HEK293T (cell line): ENCODE data around the gene ATP5PD.
"Not testable (repeated sequence)": the region's sequence is repeated elsewhere in the genome, so short reads cannot be mapped to it uniquely, and the experiment has no call there.

Source experiments
- CTCF ChIA-PET: fragments of 350-600 bp; formaldehyde crosslinking; extraction: SDS; loops from one replicate; lab custom pipeline; 2021; ENCODE audit warnings: antibody characterized with exemption, inconsistent platforms; lab: Yijun Ruan, JAX
- POLR2A ChIA-PET: fragments of 350-600 bp; formaldehyde crosslinking; extraction: SDS; loops from one replicate; lab custom pipeline; 2020; ENCODE audit warnings: antibody characterized with exemption, inconsistent platforms; lab: Yijun Ruan, JAX
- DNase-seq: peaks from one replicate; pipeline ENCODE4 v3.0.0; 2012; ENCODE audit warnings: mixed read lengths; ENCODE audit errors: extremely low spot score
- ARNT ChIP-seq: fragments of 450-650 bp; IDR thresholded peaks from 2 replicates; pipeline ENCODE4 v1.6.1; 2017; ENCODE audit warnings: mild to moderate bottlenecking
- BHLHE40 ChIP-seq: fragments of 450-650 bp; IDR thresholded peaks from 2 replicates; pipeline ENCODE4 v1.6.1; 2016; ENCODE audit warnings: mild to moderate bottlenecking, moderate library complexity, borderline replicate concordance
- CTBP1 ChIP-seq: fragments of 450-650 bp; IDR thresholded peaks from 2 replicates; pipeline ENCODE4 v1.6.1; 2016; ENCODE audit warnings: borderline replicate concordance
- ELF4 ChIP-seq: fragments of 450-650 bp; IDR thresholded peaks from 2 replicates; pipeline ENCODE4 v1.6.1; 2017; ENCODE audit warnings: antibody characterized with exemption
- FOXA1 ChIP-seq: fragments of 450-650 bp; IDR thresholded peaks from 2 replicates; pipeline ENCODE4 v1.6.1; 2016; ENCODE audit warnings: mild to moderate bottlenecking
- FOXK2 ChIP-seq: fragments of 450-650 bp; IDR thresholded peaks from 2 replicates; pipeline ENCODE4 v1.6.1; 2016; ENCODE audit warnings: mild to moderate bottlenecking
- FOXM1 ChIP-seq: fragments of 450-650 bp; IDR thresholded peaks from 2 replicates; pipeline ENCODE4 v1.6.1; 2017; ENCODE audit warnings: mild to moderate bottlenecking, borderline replicate concordance
- HDGF ChIP-seq: fragments of 450-650 bp; IDR thresholded peaks from 2 replicates; pipeline ENCODE4 v1.6.1; 2017; ENCODE audit warnings: antibody characterized with exemption, borderline replicate concordance
- L3MBTL2 ChIP-seq: fragments of 450-650 bp; conservative IDR thresholded peaks from 2 replicates; pipeline ENCODE4 v1.6.1; 2016; ENCODE audit warnings: mild to moderate bottlenecking
- LEF1 ChIP-seq: fragments of 450-650 bp; IDR thresholded peaks from 2 replicates; pipeline ENCODE4 v1.6.1; 2017; ENCODE audit warnings: mild to moderate bottlenecking, borderline replicate concordance
- NFRKB ChIP-seq: fragments of 450-650 bp; IDR thresholded peaks from 2 replicates; pipeline ENCODE4 v1.6.1; 2016; ENCODE audit warnings: mild to moderate bottlenecking, moderate library complexity
- PKNOX1 ChIP-seq: fragments of 450-650 bp; IDR thresholded peaks from 2 replicates; pipeline ENCODE4 v1.6.1; 2016
- SP1 ChIP-seq: fragments of 450-650 bp; IDR thresholded peaks from 2 replicates; pipeline ENCODE4 v1.6.1; 2017
- SUZ12 ChIP-seq: fragments of 450-650 bp; IDR thresholded peaks from 2 replicates; pipeline ENCODE4 v1.6.1; 2016; ENCODE audit warnings: mild to moderate bottlenecking
- TARDBP ChIP-seq: fragments of 450-650 bp; IDR thresholded peaks from 2 replicates; pipeline ENCODE4 v1.6.1; 2016
- ZNF384 ChIP-seq: fragments of 450-650 bp; IDR thresholded peaks from 2 replicates; pipeline ENCODE4 v1.6.1; 2016

Gene ATP5PD

DNA sequence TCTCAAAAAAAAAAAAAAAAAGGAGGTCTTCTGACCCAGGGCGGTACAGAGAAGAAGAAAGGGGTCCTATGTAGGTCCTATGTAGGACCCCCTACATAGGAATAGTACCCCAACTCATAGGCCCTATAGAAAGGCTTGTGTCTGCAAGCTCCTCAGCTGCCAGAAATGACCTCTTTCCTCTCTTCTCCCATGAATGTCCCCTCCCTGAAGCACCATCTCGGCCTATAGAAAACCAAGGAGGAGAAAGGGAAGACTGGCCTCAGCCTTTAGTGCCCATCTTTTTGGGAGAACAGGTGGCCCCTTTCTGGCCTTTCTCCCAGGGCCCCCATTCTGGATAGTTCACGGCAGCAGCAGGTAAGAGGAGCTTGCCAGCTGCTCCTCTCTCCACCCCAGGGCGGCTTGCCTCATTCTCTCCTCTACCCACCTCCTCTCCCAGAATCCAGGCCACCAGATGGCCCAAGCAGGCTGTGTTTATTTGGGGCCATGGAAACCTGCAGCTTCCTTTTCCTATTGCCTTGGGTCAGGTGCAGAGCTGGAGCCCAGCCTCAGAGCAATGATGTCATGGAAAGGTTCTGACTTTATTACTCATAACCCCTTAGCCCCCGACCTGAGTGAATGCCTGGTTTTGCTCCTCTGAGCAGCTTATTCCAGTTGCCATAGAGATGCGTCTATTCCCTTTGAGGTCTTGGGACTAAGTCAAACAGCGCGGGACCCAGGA, 35.9 kb downstream of the ATP5PD start:
- peak; percentile 39 for DNase-seq
- POLR2A ChIA-PET: interaction anchor here (0.6 to 6.8 kb wide), 22 partner anchors 8 to 769 kb away, joined by 3 to 169 read pairs (median 18); partner anchors contain the start of genes ARMC7, CDR2L, FDXR and HID1

DNA sequence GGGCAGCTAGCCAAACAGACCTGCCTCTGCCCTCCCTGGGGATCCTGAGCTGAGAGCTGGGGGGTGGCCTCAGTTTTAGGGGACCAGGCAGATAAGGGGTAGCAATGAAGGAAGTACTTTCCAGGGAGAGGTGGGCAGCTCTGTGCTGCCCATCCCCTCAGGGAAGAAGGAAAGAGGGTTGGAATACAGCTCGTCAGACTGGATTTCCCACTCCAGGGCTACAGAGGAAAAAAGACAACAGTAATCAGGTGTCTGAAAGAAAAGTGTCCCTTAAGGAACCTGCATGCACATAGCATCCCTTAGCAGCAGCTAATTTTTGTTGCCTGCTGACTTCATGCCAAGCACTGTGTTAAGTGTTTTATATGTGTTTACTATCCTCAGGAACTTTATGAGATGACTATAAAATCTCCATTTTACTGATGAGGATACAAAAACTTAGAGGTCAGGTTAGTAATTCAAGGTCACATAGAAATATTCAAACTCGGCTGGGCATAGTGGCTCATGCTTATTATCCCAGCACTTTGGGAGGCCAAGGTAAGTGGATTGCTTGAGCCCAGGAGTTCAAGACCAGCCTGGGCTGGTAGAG, 37.5 kb downstream of the ATP5PD start:
- ChIA-PET POLR2A (interaction anchor here (1.8 to 6.8 kb wide), 2 partner anchors 19 to 27 kb away, joined by 7 to 169 read pairs; partner anchors contain the start of gene CDR2L), CTCF (interaction anchor here (1.2 kb wide), 1 partner anchor 46 kb away, joined by 4 read pairs; no protein-coding TSS in a partner anchor)
- TF ChIP-seq LEF1: no peak
- TF ChIP-seq PKNOX1: no peak
- TF ChIP-seq ELF4: no peak
- no peak for TF ChIP-seq FOXM1
- no peak for TF ChIP-seq SP1
- no peak for DNase-seq

More for the DNA sequence above, 35.9 kb downstream of the ATP5PD start:
- CTCF ChIA-PET: interaction anchor here (0.6 to 4.3 kb wide), 8 partner anchors 12 to 191 kb away, joined by 3 to 60 read pairs (median 4); partner anchors contain the start of gene NT5C
- TF ChIP-seq ELF4 (no peak), FOXK2 (no peak), TARDBP (no peak), SUZ12 (no peak), LEF1 (no peak), L3MBTL2 (no peak), HDGF (no peak), BHLHE40 (no peak), ZNF384 (no peak), FOXM1 (no peak), CTBP1 (no peak), NFRKB (no peak), PKNOX1 (no peak), ARNT (no peak)

GRCh38 chr17:75008373-75008772, 38.4 kb downstream of the ATP5PD start:
- no peak for DNase-seq
- ChIA-PET POLR2A (interaction anchor here (1.8 to 6.8 kb wide), 2 partner anchors 18 to 26 kb away, joined by 7 to 169 read pairs; partner anchors contain the start of gene CDR2L), CTCF (interaction anchor here (0.7 to 1.2 kb wide), 3 partner anchors 45 to 217 kb away, joined by 3 to 7 read pairs (median 4); no protein-coding TSS in a partner anchor)
- TF ChIP-seq ZNF384 (peak; percentile 91), FOXM1 (no peak), HDGF (no peak)

DNA sequence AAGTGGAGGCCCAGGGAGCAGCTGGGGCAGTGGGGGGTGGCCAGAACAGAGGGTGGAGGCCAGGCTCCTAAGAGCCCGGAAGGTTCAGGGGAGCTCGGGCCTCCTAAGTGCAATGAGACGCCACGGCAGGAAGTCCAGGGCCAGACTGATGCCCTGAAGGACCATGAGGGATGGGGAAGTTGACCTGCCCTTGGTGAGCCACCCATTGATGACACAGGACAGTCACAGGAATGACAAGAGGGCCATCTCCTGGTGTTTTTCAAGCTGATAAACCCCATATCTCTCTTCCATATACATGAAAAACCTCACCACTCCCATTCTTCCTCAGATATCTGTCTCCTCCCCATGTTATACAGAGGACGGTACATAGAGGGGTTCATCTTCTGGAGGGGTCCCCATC, 40.1 kb downstream of the ATP5PD start:
- CTCF ChIA-PET: interaction anchor here (1.3 kb wide), 1 partner anchor 45 kb away, joined by 10 read pairs; no protein-coding TSS in a partner anchor
- DNase-seq: no peak
- POLR2A ChIA-PET: no interaction called here
- no peak for TF ChIP-seq ZNF384
- no peak for TF ChIP-seq TARDBP
- TF ChIP-seq SP1: no peak
- TF ChIP-seq FOXA1: no peak
- no peak for TF ChIP-seq CTBP1
- no peak for TF ChIP-seq ELF4
- TF ChIP-seq PKNOX1: no peak
- TF ChIP-seq HDGF: no peak
- no peak for TF ChIP-seq ARNT
- TF ChIP-seq L3MBTL2: no peak
- TF ChIP-seq FOXK2: no peak
- TF ChIP-seq SUZ12: no peak
- no peak for TF ChIP-seq NFRKB
- TF ChIP-seq BHLHE40: no peak
- no peak for TF ChIP-seq FOXM1

DNA sequence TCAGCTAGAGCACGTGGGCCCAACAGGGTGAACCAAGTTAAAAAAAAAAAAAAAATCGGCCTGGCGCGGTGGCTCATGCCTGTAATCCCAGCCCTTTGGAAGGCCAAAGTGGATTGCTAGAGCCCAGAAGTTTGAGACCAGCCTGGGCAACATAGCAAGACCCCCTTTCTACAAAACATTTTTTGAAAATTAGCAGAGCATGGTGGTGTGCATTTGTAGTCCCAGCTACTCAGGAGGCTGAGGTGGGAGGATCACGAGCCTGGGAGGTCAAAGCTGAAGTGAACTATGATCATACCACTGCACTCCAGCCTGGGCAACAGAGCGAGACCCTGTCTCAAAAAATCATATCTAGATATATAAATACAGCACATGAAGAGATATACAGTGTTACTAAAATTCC, 40.7 kb downstream of the ATP5PD start:
- DNase-seq: not testable (repeated sequence)
- ChIA-PET CTCF (interaction anchor here (1.3 kb wide), 1 partner anchor 45 kb away, joined by 10 read pairs; no protein-coding TSS in a partner anchor), POLR2A (interaction anchor here (1.0 to 1.9 kb wide), 2 partner anchors 14 to 18 kb away, joined by 3 to 17 read pairs; partner anchors contain the start of gene CDR2L)

DNA sequence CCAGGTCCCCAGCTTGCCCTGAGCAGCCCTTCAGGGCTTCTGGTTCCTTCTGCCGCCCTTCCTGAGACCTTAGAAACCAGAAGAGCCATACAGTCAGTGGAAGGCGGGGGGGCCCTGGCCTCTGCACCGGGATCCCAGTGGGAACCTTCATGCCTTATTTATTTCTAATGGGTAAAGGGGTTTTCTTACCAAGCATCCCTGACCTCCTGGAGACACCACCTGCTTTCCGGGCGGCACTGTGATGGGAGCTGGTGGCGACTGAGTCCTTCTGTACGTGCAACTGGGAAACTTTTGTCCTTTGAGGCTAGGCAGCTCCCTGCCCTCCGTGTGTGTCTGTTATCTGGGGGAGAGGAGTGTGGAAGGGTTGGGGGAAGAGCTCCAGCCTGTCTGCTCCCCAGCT, 41.5 kb downstream of the ATP5PD start:
- ChIA-PET CTCF (interaction anchor here (1.2 kb wide), 1 partner anchor 45 kb away, joined by 3 read pairs; no protein-coding TSS in a partner anchor), POLR2A (interaction anchor here (0.6 to 1.9 kb wide), 4 partner anchors 8 to 17 kb away, joined by 3 to 17 read pairs (median 4); partner anchors contain the start of gene CDR2L)
- TF ChIP-seq L3MBTL2 (no peak), TARDBP (no peak), FOXM1 (no peak), NFRKB (no peak), ELF4 (no peak), SUZ12 (no peak), HDGF (no peak), PKNOX1 (no peak)
- DNase-seq: no peak
